K562 (cell line): Measurements from ENCODE around the gene AMDHD2. TPM values are rescaled to one million over a fixed set of nuclear protein-coding genes. Genes with fewer than 3 reads are reported as not detected.

Source experiments
- ARID1B ChIP-seq: fragments of 450-650 bp; IDR thresholded peaks from 2 replicates; pipeline ENCODE4 v1.6.1; 2016; ENCODE audit warnings: antibody characterized with exemption, mild to moderate bottlenecking, inconsistent platforms
- CCNT2 ChIP-seq: IDR thresholded peaks from 2 replicates; pipeline ENCODE4 v1.6.1; 2011; ENCODE audit warnings: borderline replicate concordance, low read depth, mild to moderate bottlenecking, moderate library complexity, mixed read lengths, low read length; ENCODE audit not compliant: insufficient read length; ENCODE audit errors: extremely low read depth
- CTBP1 ChIP-seq: fragments of 450-650 bp; IDR thresholded peaks from 2 replicates; pipeline ENCODE4 v1.6.1; 2016; ENCODE audit warnings: borderline replicate concordance
- HDAC1 ChIP-seq, 2 experiments: fragments of 450-650 bp; IDR thresholded peaks; 2 replicates each; pipeline ENCODE4 v1.6.1; 2016 to 2017; ENCODE audit warnings: inconsistent platforms in 1 of 2, mild to moderate bottlenecking in 1 of 2, moderate library complexity in 1 of 2
- HMG20A ChIP-seq: fragments of 450-650 bp; formaldehyde crosslinking; conservative IDR thresholded peaks from 2 replicates; pipeline ENCODE4 v1.4.0; 2020; ENCODE audit warnings: mild to moderate bottlenecking, mixed read lengths
- KLF10 ChIP-seq: fragments of 250-450 bp; sonication (Bioruptor Pico); IDR thresholded peaks from 2 replicates; pipeline ENCODE4 v1.6.1; 2021; ENCODE audit warnings: matching md5 sums
- POLR3G ChIP-seq: IDR thresholded peaks from 2 replicates; pipeline ENCODE4 v1.6.1; 2011; ENCODE audit not compliant: insufficient read length, insufficient replicate concordance; ENCODE audit errors: extremely low read depth
- RB1 ChIP-seq: fragments of 450-650 bp; IDR thresholded peaks from 2 replicates; pipeline ENCODE4 v1.6.1; 2017; ENCODE audit warnings: low read depth, mild to moderate bottlenecking
- SMARCA5 ChIP-seq: fragments of 450-650 bp; IDR thresholded peaks from 2 replicates; pipeline ENCODE4 v1.6.1; 2016
- SRSF7 ChIP-seq: fragments of 200-400 bp; formaldehyde crosslinking; optimal IDR thresholded peaks from 2 replicates; pipeline ENCODE3; 2017; ENCODE audit warnings: mild to moderate bottlenecking, low read depth, low read length
- SUPT5H ChIP-seq: fragments of 450-650 bp; IDR thresholded peaks from 2 replicates; pipeline ENCODE4 v1.6.1; 2016
- ZNF232 ChIP-seq: sonication (generic); formaldehyde crosslinking; IDR thresholded peaks from 2 replicates; pipeline ENCODE4 v1.8.0; 2022; ENCODE audit warnings: mild to moderate bottlenecking, missing genetic modification reagents
- ZNF24 ChIP-seq: fragments of 450-650 bp; IDR thresholded peaks from 2 replicates; pipeline ENCODE4 v1.6.1; 2016
- polyA plus RNA-seq, 8 experiments: library from polyadenylated mRNA; depleted of rRNA in 4 of 8; stranded (reverse) in 5 of 8; unstranded in 3 of 8; fragments of >200 nt; fragmentation: Nextera tagmentation in 2 of 8; fragmentation: Illumina TruSeq in 1 of 8; extraction: Ambion mirVana in 2 of 8; extraction: Trizol in 1 of 8; gene quantifications; 2 replicates each; pipeline versions ENCODE4 v1.2.1 to v1.2.3, GENCODE V29; 2011 to 2014; ENCODE audit warnings: inconsistent platforms in 1 of 8, missing spikeins in 1 of 8
- total RNA-seq, 7 experiments: library from RNA; depleted of rRNA in 6 of 7; stranded (reverse); fragments of >200 nt in 6 of 7; fragmentation: Illumina TruSeq in 2 of 7; extraction: Trizol in 2 of 7; gene quantifications; 2 replicates each; pipeline versions ENCODE4 v1.2.1 to v1.2.3, GENCODE V29; 2011 to 2021; ENCODE audit warnings: low replicate concordance in 1 of 7
- TF ChIP-seq, protein P1 (sequence below), 3 experiments: fragments of 200-800 bp in 1 of 3; fragments of 250-450 bp in 1 of 3; fragments of 450-650 bp in 1 of 3; sonication (Bioruptor Pico) in 1 of 3; sonication (Bioruptor generic) in 1 of 3; formaldehyde crosslinking in 1 of 3; IDR thresholded peaks; 2 replicates each; pipeline versions ENCODE4 v1.6.1 to v1.8.0; 2016 to 2022; ENCODE audit warnings: mild to moderate bottlenecking in 2 of 3, missing genetic modification characterization in 2 of 3, missing compliant biosample characterization in 1 of 3, moderate library complexity in 1 of 3
- TF ChIP-seq, protein P2 (sequence below): conservative IDR thresholded peaks from 2 replicates; pipeline ENCODE4 v1.6.1; 2011; ENCODE audit warnings: low read depth, mild to moderate bottlenecking, low read length; ENCODE audit not compliant: control insufficient read depth
- TF ChIP-seq, protein P3 (sequence below): sonication (generic); formaldehyde crosslinking; IDR thresholded peaks from 2 replicates; pipeline ENCODE4 v1.8.0; 2023; ENCODE audit warnings: mild to moderate bottlenecking, missing genetic modification reagents
- TF ChIP-seq, protein P4 (sequence below): fragments of 450-650 bp; IDR thresholded peaks from 2 replicates; pipeline ENCODE4 v1.6.1; 2017; ENCODE audit warnings: antibody characterized with exemption, mild to moderate bottlenecking

Gene AMDHD2
- total and polyA plus RNA-seq, 9 of the 15 experiments (the other 6 are each of a cell fraction or from before 2014, with no cell fraction given), result 0.38 to 56.9 (median 18.3) TPM; not detected in 1

DNA sequence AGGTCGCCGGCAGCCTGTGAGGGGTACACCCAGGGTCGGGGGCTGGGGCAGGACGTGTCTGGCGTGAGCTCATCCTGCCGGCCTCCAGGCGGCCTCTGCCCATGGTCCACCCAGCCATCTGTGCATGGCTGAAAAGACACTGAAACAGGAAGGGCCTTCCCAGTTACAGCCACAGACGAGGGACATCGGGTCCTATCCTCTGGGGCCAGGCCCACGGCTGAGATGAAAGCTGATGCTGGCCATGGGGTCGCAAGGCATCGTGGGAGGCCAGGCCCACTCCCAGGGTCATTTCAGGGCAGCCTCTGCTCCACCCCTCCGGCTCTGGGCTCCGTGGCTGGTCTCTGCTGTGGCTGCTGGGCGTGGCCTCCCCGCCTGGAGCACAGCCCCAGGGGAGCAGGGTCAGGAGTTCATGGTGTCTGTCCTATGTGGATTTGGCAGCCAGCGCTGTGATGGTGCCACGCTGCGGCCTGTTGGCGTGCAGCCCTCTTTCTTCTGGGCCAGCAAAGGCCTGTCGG lies 23.0 kb upstream of the AMDHD2 start (continued):
- TF ChIP-seq, protein P1, sequence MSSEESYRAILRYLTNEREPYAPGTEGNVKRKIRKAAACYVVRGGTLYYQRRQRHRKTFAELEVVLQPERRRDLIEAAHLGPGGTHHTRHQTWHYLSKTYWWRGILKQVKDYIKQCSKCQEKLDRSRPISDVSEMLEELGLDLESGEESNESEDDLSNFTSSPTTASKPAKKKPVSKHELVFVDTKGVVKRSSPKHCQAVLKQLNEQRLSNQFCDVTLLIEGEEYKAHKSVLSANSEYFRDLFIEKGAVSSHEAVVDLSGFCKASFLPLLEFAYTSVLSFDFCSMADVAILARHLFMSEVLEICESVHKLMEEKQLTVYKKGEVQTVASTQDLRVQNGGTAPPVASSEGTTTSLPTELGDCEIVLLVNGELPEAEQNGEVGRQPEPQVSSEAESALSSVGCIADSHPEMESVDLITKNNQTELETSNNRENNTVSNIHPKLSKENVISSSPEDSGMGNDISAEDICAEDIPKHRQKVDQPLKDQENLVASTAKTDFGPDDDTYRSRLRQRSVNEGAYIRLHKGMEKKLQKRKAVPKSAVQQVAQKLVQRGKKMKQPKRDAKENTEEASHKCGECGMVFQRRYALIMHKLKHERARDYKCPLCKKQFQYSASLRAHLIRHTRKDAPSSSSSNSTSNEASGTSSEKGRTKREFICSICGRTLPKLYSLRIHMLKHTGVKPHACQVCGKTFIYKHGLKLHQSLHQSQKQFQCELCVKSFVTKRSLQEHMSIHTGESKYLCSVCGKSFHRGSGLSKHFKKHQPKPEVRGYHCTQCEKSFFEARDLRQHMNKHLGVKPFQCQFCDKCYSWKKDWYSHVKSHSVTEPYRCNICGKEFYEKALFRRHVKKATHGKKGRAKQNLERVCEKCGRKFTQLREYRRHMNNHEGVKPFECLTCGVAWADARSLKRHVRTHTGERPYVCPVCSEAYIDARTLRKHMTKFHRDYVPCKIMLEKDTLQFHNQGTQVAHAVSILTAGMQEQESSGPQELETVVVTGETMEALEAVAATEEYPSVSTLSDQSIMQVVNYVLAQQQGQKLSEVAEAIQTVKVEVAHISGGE (CRISPR knock-in tag; IDR thresholded peaks at IDR 0.05), result no peak
- TF ChIP-seq CCNT2, result peak; percentile 61
- TF ChIP-seq, protein P2, sequence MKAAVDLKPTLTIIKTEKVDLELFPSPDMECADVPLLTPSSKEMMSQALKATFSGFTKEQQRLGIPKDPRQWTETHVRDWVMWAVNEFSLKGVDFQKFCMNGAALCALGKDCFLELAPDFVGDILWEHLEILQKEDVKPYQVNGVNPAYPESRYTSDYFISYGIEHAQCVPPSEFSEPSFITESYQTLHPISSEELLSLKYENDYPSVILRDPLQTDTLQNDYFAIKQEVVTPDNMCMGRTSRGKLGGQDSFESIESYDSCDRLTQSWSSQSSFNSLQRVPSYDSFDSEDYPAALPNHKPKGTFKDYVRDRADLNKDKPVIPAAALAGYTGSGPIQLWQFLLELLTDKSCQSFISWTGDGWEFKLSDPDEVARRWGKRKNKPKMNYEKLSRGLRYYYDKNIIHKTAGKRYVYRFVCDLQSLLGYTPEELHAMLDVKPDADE, result no peak
- TF ChIP-seq HDAC1 (IDR thresholded peaks at IDR 0.05), result no peak; a peak in 1 of 4 replicates
- TF ChIP-seq KLF10 (CRISPR knock-in tag), result no peak
- TF ChIP-seq RB1, result peak; percentile 53; the same call in 1 of the 2 replicates
- no peak for TF ChIP-seq SUPT5H
- TF ChIP-seq SMARCA5, result no peak
- TF ChIP-seq, protein P3, sequence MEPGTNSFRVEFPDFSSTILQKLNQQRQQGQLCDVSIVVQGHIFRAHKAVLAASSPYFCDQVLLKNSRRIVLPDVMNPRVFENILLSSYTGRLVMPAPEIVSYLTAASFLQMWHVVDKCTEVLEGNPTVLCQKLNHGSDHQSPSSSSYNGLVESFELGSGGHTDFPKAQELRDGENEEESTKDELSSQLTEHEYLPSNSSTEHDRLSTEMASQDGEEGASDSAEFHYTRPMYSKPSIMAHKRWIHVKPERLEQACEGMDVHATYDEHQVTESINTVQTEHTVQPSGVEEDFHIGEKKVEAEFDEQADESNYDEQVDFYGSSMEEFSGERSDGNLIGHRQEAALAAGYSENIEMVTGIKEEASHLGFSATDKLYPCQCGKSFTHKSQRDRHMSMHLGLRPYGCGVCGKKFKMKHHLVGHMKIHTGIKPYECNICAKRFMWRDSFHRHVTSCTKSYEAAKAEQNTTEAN (CRISPR knock-in tag), result no peak
- no peak for TF ChIP-seq ARID1B
- no peak for TF ChIP-seq SRSF7
- TF ChIP-seq, protein P4, sequence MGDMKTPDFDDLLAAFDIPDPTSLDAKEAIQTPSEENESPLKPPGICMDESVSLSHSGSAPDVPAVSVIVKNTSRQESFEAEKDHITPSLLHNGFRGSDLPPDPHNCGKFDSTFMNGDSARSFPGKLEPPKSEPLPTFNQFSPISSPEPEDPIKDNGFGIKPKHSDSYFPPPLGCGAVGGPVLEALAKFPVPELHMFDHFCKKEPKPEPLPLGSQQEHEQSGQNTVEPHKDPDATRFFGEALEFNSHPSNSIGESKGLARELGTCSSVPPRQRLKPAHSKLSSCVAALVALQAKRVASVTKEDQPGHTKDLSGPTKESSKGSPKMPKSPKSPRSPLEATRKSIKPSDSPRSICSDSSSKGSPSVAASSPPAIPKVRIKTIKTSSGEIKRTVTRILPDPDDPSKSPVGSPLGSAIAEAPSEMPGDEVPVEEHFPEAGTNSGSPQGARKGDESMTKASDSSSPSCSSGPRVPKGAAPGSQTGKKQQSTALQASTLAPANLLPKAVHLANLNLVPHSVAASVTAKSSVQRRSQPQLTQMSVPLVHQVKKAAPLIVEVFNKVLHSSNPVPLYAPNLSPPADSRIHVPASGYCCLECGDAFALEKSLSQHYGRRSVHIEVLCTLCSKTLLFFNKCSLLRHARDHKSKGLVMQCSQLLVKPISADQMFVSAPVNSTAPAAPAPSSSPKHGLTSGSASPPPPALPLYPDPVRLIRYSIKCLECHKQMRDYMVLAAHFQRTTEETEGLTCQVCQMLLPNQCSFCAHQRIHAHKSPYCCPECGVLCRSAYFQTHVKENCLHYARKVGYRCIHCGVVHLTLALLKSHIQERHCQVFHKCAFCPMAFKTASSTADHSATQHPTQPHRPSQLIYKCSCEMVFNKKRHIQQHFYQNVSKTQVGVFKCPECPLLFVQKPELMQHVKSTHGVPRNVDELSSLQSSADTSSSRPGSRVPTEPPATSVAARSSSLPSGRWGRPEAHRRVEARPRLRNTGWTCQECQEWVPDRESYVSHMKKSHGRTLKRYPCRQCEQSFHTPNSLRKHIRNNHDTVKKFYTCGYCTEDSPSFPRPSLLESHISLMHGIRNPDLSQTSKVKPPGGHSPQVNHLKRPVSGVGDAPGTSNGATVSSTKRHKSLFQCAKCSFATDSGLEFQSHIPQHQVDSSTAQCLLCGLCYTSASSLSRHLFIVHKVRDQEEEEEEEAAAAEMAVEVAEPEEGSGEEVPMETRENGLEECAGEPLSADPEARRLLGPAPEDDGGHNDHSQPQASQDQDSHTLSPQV, result peak; percentile 74
- peak; percentile 98 for TF ChIP-seq ZNF232 (CRISPR knock-in tag)
- no peak for TF ChIP-seq ZNF24
- no peak for TF ChIP-seq HMG20A (CRISPR knock-in tag)
- peak; percentile 81 for TF ChIP-seq CTBP1
- no peak for TF ChIP-seq POLR3G
